GM18867 (cell line): ENCODE results near the gene NAV2.

ENCODE experiments used
- ATAC-seq: cut with Tn5 transposase; IDR thresholded peaks from one replicate; pipeline ENCODE4 v1.9.1; 2021; ENCODE audit warnings: mild to moderate bottlenecking, moderate library complexity; ENCODE audit not compliant: unreplicated experiment

The NAV2 gene

DNA sequence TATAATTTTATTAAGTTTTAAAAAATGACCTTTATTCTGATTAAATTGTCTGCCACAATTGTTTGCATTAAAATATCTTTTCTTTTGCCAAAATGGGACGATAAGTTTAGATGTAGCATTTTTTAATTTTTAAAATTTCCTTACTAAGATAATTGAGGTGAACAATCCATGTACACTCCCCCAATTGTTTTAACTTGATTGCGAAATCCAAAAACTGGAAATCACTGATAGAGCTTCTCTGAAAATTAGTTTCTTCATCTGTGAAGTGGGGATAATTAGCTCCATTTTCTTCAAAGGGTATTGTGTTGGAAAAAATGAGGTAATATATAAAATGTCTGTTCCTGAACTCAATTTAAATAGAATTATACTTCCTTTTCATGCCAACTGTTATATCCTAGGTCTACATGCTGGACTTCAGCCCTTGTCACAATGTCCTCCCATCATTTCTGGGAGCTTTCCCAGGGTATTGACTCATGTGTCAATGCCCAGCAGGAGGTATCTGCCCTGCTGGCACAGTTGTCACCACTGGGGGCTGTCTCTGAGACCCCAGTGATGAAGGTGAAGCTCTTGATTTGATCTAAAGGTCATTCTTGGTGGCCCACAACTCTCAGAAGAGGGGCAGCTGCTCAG is 28.7 kb upstream of the NAV2 start:
- ATAC-seq = no peak

DNA sequence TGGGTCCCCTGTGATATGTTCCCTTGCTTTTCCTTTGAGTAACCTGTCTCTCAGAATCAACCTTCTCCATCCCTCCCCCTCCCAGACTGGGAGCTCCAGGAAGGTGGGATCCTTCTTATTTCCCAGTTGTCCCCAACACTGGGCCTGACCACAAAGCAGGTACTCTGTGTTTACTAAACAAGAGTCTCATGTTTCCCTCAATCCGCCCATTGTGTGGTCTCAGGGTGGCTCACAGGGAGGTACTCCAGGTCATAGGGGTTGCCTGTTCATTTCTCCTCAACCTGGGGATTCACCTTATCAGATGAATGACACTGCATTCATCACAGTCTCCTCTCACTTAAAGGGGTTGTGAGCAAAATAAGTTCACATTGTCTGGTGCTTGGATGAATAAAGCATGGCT is 26.4 kb upstream of the NAV2 start:
- ATAC-seq = no peak

DNA sequence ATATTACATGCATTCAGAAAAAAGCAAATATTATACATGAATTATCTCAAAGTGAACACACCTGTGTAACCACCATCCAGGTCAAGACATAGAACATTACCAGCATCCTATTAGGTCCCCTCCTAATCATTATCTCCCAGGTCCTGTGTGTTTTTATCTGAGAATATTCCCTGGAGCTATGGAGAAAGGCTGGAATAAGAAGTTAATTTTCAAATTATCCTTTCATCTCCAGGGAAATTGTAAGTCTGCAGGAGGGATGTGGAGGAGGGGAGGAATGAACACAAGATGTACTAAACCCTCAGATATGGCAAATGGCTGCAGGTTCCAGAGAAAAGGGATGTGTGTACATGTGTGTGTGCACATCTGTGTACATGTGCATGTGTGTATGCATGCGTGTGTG is 25.2 kb upstream of the NAV2 start:
- ATAC-seq = no peak

DNA sequence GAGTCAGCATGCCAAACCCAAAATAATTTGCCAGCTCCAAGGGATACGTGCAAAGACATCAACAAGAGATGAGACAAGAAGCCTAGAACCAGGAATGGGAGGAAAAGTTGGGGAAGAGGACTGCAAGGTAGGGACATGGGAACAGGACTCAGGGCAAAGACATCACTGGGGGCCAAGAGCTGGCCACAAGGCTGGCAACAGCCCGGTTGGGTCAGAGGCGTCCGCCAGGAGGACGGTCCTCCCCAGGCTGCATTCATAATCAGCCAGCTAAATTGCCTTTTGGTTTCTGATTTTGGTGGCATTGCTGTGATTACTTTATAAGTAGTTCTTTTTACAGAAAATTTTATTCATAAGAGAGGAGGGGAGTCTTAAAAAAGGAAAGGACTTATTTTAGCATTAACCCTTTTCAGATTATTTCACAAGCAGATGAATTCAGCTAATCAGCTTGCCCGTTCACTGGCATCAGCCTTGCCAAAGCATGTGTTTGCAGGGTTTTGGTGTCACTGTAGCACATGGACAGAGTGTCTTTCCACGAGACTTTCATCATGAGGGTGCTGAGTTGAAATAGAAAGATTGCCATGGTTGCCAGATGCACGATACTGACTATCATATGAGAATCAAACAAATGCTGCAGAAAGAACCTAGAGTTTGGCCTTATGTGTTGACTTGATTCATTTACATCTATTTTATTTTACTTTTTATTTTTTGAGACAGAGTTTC is 23.2 kb upstream of the NAV2 start:
- no peak for ATAC-seq

DNA sequence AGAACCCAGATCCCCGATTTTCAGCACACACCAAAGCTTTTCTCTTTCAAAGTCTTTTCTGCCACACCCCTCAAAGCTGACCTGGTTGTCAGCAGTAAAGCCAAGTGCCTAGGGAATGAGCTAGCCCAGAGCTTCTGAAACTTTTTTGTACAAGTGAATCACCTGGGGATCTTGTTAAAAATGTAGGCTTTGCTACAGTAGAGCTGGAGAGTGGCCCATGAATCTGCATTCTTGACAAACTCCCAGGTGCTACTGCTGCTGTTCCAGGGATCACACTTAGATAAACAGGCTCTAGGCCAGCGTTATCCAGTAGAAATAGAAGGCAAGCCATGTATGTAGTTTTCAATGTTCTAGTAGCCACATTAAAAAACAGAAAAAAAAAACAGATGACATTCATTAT is 21.8 kb upstream of the NAV2 start:
- no peak for ATAC-seq

DNA sequence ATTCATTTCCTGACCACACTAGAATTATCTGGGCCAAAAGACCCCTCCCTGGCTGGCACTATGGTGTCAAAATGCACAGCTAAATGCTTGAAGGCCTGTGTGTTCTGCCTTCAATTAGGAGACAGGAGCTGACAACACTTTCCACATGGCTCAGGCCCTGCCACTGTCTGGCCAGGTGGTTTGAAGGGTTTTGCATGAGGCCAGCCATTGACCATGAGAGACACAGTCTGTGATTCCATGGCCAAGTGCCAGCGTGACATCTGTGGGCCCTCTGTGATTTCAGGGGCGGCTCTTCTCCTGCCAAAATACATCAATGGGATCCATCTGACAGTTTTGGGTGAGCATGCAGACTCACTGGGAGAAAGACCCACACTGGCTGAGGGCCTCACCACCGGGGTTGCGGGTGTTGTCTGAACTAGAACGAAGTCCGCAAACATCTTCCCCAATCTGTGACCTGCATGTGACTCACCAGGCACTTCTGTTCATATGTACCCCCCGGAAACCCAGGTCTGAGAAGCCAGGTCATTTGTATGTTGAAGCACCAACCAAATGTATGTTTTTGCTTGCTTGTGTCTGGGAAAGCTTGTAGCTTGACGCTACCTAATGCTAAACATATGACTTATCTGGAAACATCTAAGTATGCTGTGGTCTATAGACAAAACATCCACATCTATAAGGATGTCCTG is 20.7 kb upstream of the NAV2 start:
- no peak for ATAC-seq

DNA sequence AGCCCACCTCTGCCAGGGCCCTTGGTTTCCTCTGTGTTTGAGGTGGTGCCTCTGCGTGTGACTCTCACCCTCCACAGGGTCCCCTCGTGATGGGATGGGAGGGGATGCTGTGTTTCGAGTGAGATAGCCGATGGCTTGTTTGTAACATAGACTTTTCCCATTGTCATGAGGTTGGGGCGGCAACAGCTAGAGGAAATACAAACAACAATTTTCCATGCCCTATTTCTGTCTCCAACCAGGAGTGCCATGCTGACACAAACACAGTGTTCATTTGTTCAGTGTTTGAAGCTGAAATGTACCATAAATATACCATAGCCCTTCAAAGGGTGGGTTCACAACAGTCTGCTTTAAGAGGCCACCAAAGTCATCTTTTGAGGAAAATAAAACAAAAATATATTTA is 19.5 kb upstream of the NAV2 start:
- no peak for ATAC-seq

DNA sequence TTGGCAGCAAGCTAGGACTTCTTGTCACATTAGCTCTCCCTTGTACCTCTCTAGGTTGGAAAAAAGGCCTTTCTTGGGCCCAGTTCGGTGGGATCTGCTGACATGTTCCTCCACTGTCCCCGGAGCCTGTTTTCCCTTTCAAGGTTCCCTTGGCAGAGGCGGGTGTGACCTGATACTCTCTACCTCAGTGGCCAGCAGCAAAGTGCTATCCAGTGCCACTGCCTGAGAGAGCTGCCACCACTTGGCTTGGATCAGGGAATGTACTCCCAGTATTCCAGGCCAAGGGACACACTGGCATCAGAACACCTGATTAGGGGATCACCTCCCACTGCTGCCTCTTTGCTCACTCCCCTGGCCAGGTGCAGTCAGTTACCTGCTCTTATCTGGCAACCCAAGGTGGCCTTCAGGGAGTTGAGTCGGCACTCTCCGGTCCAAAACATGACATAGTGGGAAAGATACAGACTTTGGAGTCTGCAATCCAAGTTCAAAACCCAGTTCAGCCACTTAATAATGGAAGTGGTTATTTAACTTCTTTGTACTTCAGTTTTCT is 17.8 kb upstream of the NAV2 start:
- no peak for ATAC-seq

DNA sequence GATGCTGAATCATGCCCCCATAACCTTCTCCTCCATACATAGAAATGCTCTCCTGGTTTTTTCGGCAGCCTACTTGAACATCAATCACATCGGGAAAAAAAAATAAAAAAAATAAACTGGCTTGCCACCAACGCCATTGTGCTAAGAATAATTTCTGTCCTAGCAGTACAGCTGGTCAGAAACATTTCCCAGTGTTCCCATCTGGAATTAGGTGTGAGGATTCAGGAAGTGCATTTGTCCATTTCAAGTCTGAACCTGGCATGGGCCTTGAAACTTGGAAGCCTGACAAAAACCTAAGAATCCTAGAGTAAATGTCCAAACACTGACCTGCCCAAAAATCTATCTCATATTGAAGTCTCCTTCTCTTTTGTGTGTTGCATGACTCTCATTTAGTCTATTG is 16.6 kb upstream of the NAV2 start:
- ATAC-seq = no peak

DNA sequence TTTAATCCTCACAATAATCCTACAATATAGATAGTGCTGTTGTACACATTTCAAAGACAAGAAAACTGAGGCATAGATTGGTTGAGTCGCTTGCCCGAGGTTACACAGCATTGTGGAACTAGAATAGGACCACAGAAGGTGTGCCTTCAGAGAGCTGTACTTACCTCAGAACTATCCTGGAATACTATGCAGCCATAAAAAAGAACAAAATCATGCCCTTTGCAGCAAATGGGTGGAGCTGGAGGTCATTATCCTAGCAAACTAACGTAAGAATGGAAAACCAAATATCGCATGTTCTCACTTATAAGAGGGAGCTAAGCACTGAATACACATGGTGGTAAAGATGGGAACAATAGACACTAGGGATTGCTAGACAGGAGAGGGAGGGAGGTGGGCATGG is 15.7 kb upstream of the NAV2 start:
- ATAC-seq = no peak

DNA sequence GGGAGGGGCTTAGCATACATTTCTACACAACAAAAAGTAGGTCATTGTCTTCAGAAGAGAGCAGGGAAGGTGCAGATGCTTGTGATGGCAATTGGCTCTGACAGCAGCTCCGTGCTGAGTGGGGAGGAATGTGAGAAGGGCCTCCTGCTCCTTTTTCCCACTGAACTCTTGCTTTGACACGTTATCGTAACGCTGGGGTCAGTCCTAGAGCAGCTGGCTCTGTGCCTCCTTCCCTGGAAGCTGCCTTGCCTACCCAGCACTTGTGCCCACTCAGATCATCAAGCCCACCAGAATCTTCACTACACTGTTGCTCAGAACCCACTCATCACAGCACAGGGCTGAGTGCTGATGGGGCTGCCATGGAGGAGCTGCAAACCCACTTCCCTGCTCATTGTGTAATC is 14.9 kb upstream of the NAV2 start:
- no peak for ATAC-seq

DNA sequence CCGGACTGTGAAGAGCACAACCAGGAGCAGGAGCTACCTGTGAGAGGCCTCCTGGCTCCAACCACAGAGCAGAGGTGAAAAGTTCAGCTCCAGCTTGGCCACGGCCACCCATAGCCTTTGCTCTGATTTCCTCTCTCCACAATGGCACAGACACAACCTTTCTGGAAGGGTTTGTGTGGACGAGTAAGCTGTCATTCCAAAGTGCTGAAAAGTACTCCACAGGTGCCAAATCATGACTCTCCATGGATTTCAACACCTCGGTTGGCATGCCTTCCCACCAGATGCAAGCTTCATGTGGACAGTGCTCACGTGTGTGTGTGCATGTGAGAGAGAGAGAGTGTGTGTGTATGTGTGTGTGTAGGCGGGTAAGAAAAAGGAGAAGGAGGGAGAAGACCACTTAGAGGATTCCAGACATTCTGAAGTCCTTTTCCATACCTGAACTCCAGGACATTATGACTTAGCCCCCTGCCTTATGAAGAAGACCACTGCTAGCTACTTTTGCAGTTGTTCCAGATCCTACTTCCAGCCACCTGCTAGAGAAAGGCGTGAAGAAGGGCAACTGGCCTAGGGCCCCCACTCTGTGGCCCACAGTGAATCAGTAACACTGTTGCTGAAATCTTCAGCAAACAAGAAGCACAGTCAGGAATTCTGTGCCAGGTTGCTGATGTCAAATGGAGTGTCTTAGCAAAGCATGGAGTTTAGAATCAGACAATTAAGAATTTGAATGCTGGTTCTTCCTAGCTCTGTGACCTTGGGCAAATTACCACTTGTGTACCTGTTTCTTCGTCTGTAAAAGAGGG is 13.9 kb upstream of the NAV2 start:
- ATAC-seq = no peak

DNA sequence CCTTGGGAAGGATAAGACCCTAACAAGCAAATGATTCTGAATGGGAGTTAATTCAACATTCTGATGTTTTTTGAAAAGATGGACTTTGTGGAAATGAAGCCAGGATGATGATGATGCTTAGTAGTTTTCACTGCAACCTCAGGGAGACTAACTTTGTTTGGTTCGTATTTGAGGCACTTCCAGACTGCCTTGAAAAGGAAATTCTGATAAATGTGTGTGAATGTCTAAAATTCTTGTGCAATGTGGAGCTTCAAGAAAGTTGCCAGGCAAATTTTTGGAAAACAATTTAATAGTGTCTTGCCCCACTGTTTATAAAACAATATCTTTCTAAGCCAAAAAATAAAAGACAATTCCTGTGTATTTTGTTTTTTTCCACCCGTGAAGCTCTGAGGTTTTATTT is 11.2 kb upstream of the NAV2 start:
- ATAC-seq = no peak

DNA sequence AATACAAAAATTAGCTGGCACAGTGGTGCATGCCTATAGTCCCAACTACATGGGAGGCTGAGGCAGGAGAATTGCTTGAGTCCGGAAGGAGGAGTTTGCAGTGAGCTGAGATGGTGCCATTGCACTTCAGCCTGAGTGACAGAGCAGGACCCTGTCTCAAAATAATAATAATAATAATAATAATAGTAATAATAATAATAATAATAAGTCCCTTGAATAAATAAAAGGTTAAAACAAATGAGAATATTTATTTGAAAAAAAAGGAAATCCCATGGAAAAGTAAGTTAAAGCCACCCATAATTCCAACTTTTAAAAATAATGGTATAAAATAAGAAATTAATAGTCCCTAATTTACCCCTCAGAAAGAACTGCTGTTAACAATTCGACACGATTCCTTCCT is 10.0 kb upstream of the NAV2 start:
- no peak for ATAC-seq

DNA sequence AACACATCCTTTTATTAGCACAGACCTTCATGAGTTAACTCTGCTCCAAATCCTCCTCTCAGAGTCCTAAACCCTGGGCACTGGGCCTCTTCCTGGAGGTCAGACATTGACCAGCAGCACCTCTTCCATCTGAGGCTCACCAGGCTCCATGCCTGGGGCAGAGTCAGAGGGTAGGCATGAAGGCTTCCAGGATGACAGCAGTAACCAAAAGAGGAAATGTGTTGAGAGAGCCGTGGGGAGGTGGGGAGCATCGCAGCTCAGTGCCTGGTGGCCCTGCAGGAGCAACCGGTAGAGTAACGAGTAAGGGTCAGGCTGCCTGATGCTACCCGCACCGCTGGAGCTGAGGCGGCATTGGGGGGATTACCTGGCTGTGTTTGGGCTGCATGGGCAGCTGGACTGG is 9.4 kb upstream of the NAV2 start:
- ATAC-seq = no peak

DNA sequence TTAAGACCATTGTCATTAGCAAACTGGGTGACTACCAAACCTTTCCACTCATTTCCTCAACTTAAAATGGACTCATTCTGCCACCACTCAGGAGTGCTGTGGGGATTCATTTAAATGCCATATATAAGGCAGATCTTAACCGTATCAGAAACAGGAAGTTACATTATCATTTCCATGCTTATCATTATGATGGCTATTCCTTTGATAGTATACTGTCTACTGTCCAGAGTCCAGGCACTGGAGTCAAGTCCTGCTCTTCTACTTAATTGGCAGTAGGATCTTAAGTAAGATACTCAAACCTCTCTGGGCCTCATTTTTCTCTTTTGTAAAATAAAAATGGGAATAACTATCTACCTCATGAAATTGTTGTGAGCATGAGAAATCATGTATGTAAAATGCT is 8.4 kb upstream of the NAV2 start:
- no peak for ATAC-seq

DNA sequence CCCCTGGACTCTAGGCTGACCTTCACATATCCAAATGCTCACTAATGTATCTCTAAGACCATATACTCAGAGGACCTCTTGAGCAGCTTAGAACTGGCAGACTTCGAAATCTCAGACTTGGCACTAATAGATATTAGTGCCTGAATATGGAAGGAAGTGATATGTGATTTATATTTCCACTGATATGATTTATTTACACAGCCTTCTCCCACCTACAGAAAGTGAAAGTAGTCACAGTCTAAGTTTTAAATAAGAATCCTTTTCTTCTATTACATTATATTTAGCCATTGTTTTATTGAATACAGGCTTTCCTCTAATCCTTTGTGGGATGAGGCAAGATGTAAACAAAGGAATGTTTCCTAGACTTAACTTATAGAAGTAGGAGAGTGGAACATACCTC is 6.7 kb upstream of the NAV2 start:
- ATAC-seq = no peak

DNA sequence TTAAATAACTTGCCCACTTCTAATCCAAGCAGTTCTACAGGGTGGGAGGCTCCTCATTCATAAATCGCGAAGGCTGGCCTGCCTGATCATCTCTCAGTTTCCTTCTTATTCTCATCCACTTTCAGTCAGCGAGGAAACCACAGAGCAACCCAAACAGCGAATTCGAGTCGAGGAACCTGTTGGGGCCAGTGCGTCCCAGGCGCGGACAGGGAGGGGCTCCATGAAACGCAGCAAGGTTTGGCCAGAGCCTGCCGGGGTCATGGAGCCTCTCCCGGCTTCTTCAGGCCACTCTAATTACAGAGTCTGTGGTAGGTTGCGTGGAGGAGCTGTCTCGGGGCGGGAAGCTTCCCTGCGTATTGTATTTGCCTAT is 741 bp upstream of the NAV2 start:
- ATAC-seq = no peak

DNA sequence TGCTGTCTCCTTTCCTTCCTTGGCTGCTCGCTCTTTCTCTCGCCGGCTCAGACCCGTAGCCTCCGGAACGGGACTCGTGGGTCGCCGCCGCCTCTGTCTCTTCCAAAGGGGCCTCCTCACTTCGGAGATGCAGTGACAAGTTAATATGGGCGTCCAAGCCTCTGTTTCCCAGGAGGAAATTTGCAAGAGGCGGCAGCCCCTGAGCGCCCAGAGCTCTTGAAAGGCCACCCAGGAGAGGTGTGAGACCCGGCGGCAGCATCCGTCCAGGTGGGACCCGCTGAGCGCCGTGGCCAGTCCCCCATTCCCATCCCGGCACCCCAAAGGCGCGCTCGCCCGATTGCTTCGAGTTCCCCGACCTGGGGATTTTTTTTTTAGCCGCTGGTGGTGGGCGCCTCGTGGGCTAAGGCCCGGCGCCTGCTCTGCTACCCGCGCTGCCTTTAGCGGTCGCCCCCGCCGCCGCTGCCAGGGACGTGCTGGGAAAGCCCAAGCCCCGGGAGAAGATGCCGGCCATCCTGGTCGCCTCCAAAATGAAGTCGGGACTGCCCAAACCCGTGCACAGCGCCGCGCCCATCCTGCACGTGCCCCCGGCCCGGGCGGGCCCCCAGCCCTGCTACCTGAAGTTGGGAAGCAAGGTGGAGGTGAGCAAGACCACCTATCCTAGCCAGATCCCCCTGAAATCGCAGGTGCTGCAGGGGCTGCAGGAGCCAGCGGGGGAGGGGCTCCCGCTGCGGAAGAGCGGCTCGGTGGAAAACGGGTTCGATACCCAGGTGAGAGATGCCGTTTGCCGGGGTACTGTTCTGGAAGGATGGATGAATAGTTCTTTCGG is 772 bp downstream of the NAV2 start:
- no peak for ATAC-seq

DNA sequence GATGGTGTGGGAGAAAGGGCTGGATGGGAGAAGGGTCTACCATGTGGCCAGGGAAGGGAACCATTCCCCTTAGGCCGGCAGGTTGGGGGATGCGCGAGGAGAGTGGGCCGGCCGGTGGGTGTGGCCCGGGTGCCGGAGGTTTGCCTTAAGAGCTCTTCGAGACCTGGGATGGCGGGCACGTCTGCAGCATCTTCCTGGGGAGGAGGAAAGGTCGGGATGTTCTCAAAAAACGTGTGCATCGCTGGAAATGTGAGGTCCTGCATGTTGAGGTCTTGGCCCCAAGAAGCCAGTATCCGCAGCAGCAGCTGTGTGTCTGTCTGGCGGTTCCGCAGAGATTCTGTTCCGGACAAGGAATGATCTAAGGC is 1.4 kb downstream of the NAV2 start:
- ATAC-seq = no peak
